SKM-1 (cell line): ENCODE measurements around the gene SLC35G3.
"Not testable (repeated sequence)": the region's sequence is repeated elsewhere in the genome, so short reads cannot be mapped to it uniquely, and the experiment has no call there.

ENCODE experiments used
- DNase-seq: peaks from one replicate; lab custom pipeline; 2025; ENCODE audit not compliant: unreplicated experiment; lab: John Stamatoyannopoulos, UW

The SLC35G3 gene

DNA sequence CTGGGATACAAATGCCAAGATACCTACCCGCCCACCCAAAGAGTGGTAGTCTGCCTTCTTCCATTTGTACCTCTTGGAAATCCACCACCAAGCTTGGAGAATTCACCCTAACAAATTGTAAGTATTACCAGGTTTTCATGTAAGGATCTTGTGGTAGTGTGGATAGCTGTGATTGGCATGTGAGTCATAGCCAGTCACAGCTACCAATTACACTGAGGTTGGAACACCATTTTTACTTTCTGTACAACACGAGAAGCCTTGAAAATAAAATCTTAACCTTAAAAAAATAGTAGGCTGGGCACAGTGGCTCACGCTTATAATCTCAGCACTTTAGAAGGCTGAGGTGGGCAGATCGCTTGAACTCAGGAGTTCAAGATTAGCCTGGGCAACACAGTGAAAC, 18.5 kb upstream of the SLC35G3 start:
- DNase-seq, result no peak

DNA sequence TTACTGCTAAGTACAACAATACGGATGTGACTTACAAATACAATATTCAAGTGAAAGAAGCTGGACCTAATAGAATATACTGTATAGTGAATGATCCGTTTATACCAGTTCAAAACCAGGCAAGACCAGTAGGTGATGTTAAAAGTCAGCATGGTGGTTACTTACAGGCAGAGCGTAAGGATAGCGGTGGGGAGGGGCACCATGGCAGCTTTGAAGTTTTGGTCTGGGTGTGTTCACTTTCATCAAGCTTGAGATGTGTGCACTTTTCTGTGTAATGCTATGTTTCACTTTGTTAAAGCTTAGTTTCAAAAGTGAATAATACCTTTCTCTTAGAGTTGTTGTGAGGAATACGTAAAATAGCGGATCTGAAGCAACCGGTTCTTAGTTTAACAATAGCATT, 16.5 kb upstream of the SLC35G3 start:
- DNase-seq, result no peak

DNA sequence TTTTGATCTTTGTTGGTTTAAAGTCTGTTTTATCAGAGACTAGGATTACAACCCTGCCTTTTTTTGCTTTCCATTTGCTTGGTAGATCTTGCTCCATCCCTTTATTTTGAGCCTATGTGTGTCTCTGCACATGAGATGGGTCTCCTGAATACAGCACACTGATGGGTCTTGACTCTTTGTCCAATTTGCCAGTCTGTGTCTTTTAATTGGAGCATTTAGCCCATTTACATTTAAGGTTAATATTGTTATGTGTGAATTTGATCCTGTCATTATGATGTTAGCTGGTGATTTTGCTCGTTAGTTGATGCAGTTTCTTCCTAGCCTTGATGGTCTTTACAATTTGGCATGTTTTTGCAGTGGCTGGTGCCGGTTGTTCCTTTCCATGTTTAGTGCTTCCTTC, 8.4 kb upstream of the SLC35G3 start:
- DNase-seq, result not testable (repeated sequence)

DNA sequence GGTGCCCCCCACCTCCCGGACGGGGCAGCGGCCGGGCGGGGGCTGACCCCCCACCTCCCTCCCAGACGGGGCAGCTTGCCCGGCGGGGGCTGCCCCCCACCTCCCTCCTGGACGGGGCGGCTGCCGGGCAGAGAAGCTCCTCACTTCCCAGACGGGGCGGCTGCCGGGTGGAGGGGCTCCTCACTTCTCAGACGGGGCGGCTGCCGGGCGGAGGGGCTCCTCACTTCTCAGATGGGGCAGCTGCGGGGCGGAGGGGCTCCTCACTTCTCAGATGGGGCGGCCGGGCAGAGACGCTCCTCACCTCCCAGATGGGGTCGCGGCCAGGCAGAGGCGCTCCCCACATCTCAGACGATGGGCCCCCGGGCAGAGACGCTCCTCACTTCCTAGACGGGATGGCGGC, 869 bp upstream of the SLC35G3 start:
- not testable (repeated sequence) for DNase-seq

DNA sequence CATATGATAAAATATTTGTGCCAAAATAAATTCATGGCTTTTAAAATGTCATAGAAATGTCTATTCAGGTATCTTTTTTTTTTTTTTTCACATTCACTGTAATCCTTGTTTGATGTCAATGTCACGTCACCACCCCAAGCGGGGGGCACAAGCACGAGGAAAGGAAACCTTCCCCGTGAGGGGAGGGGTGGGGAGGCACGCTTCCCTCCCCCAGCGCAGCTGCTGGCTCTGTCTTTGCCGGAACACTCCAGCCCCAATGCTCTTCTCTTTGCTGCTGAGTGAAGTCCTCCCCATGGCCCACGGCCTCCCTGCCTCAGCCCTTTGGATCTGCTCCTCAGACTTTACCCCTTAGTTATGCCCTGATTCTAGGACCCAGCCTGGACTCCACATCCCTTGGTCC, 1.5 kb downstream of the SLC35G3 start:
- DNase-seq, result no peak

DNA sequence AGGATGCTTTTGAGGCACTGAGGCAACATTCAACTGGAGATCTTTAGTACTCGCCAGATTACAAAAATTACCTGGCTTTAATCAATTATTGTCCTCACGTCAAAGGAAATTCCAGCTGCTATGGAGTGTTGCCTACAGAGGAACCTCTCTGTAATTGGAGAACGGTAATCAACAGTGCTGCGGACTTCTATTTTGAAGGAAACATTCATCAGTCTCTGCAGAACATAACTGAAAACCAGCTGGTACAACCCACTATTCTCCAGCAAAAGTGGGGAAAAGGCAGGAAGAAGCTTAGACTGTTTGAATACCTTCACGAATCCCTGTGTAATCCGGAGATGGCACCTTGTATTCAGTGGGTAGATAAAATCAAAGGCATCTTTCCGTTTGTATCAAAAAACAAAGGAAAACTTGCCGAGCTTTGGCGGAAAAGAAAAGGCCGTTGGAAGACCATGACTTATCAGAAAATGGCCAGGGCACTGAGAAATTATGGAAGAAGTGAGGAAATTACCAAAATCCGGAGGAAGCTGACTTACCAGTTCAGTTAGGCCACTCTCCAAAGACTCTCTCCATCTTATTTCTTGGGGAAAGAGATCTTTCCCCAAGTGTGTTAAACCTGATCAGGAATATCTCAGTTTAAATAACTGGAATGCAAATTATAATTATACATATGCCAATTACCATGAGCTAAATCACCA, 3.0 kb downstream of the SLC35G3 start:
- DNase-seq, result no peak

DNA sequence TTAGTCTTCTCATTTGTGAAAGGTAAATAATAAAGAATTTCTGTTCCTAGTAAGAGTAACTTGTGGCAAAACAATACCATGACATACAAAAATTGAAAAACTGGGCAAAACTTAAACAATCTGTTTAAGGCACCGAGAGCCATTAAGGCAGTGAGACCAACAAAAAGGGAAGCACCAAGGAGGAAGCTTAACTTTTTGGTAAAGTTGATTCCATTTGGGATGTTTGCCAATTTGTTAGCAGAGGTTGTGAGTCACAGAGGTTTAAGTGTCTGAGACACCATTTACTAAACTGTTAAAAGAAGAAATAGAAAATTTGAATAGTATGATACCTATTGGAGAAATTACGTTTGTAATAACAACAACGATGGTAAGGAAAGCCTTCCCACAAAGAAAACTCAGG, 4.9 kb downstream of the SLC35G3 start:
- peak; percentile 87 for DNase-seq

DNA sequence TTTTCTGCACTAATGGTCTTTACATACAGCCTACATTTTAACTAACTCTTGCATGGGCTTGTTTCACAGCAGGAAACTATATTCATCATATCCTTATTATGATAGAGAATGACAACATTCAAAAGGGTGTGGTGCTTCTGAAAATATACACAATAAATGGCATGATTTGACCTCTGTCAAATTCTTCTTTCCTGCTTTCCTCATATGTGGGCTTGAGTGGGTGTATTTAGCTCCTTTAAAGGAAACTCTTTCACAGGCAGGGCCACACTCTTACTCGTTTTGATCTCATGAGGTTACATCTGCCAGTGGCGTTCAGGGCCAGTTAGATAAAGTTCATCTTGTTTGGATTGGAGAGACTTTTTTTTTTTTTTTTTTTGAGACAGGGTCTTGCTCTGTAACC, 6.1 kb downstream of the SLC35G3 start:
- no peak for DNase-seq

DNA sequence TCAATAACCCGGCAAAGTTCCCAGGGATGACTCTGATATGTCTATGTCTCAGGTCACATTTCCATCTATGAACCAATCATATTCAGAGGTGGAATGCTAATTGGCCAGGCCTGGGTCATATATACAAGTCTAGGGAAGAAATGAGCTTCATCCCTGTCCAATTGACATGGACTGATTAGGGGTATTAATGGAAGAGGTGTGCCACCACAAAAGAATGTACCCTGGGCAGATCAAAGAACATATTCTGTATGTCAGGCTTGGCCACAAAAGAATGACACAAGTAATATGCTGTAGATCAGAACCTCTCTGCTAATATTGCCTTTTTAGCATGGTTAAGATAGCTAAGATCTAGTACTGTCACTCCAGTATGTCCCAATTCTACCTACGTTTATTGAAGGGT, 6.7 kb downstream of the SLC35G3 start:
- no peak for DNase-seq

DNA sequence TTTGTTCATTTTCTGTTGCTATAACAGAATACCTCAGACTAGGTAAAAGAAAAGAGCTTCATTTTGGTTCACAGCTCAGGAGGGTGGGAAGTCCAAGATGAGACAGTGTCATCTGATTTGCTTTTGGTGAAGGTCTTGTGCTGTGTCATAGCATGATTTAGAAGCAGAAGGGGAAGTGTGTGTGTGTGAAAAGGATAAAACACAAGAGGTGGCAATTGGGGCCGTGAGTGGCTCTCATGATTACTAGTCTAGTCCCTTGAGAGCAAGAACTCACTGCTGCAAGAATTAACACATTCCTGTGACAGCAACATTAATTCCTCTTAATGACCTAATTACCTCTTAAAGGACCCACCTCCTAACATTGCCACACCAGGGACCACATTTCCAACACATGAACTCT, 8.3 kb downstream of the SLC35G3 start:
- no peak for DNase-seq

DNA sequence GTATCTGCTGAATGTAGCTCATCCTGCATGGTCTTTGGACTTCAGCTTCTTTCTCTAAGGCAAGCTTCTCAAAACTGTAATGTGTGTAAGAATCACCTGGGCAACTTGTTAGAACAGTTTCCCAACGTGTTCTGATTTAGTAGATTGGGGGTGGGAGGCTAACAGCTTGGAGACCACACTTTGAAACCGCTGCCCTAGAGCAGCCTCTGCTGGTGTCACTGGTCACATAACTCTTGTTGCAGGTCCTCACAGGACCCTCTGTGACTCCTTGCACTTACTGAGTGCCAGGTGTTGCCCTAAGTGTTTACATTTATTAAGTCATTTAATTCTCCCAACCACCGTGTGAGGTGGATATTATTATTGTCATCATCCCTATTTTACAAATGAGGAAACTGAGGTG, 9.9 kb downstream of the SLC35G3 start:
- DNase-seq, result no peak

DNA sequence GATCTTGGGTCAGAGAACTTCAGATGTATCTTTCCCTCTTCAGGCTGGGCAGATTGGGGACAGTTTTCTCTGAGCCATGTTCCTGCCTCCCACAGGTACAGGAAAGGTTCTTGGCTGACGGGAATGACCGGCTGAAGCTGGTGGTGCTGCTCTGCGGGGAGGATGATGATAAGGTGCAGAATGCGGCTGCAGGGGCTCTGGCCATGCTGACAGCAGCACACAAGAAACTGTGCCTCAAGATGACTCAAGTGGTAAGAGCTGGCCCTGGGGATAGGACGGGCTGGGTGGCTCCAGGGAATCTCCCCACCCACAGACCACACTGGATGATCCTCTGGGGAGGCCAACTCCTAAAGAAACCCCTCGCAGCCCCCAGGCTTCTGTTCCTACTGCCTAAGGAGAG, 10.9 kb downstream of the SLC35G3 start:
- no peak for DNase-seq

DNA sequence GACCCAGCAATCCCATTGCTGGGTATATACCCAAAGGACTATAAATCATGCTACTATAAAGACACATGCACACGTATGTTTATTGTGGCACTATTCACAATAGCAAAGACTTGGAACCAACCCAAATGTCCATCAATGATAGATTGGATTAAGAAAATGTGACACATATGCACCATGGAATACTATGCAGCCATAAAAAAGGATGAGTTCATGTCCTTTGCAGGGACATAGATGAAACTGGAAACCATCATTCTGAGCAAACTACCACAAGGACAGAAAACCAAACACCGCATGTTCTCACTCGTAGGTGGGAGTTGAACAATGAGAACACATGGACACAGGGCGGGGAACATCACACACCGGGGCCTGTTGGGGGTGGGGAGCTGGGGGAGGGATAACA, 14.8 kb downstream of the SLC35G3 start:
- not testable (repeated sequence) for DNase-seq

DNA sequence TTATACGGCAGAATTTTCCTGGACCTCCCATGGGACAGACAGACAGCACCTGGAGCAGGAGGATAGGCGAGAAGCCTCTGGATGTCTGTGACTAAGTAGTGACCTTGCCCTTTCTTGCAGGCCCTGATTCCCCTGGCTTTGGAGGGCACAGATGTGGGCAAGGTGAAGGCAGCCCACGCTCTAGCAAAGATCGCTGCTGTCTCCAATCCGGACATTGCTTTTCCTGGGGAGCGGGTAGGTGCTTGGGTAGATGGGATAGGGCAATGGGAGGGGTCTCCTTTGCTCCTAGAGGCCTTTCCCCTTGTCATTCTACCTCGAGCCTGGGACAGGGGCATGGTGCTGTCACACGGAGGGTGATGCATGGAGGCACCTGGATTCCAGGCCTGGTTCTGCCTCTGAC, 17.3 kb downstream of the SLC35G3 start:
- DNase-seq, result no peak

DNA sequence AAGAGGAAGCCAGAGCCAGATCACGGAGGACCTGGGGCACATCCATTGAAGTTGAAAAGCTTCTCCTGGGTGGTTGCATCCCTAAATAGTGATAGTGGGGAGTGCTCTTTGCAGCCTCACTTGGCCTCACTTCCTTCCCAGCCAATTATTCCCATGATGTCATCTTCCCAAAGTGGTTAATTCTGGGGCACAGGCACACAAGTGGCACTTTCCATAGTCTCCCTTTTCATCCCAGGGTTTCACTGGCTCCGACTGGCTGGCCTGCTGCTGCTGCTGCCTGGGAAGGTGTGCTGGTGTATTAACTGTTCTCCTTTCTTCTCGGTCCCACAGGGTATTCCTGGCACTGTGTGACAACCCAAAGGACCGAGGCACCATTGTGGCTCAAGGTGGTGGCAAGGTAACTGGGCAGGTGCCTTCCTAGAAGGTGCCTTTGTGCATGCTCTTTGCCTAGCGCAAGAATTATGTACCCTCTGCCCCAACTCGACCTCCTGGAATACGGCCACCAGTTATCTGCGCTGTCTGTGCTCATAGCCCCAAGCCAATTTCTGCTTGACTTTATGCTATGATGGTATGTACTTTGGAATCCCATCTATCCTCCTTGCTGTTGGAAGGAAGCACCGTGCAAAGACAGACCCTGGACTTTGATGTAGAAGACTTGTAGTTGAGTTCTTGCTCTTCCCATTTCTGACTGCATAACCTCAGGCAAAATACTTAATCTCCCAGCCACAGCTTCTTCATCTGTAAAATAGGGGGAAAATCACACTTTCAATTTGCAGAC, 18.4 kb downstream of the SLC35G3 start:
- DNase-seq, result no peak

DNA sequence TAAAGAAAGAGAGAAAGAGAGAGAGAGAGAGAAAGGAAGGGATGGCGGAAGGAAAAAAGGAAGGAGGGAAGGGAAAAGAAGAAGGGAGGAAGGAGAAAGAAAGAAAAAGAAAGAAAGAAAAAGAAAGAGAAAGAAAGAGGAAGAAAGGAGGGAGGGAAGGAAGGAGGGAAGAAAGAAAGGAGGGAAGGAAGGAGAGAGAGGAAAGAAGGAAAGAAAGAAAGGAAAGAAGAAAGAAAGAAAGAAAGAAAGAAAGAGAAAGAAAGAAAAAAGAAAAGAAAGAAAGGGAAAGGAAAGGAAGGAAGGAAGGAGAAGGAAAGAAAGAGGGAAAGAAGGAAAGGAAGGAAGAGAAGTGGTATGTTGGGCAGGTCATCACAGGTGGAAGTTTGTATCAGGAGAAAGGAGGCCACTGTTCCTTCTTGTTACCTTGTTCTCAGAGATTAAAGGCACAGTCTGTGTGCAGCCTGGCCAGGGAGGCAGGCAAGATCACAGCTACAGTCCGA, 19.3 kb downstream of the SLC35G3 start:
- no peak for DNase-seq

DNA sequence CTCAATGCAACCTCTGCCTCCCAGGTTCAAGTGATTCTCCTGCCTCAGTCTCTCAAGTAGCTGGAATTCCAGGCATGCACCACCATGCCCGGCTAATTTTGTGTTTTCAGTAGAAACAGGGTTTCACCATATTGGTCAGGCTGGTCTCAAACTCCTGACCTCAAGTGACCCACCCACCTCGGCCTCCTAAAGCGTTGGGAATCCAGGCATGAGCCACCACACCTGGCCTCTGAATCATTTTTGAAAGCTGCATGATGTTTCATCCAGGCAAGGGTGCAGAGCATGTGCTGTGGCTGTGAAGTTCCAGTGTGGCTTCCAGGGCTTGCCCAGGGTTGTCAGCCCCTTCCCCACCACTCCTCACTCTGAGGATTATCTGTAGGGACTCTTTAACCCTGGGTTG, 21.9 kb downstream of the SLC35G3 start:
- not testable (repeated sequence) for DNase-seq

DNA sequence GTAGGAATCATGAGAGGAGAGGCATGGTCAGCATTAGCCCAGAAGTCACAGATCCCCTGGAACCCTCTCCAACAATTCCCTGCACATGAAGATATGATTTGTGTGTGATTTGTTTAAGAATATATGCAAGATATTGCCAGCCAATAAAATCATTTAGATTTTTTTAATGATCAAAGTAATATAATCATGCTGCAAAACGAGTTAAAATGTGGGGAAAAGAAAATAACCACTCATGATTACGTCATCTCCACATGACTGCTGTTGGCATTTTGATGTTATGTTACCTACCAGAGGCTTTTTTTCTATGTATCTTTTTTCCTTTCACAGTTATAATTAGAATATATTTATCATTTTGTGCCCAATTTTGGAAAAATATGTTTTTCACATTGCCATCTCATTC, 22.4 kb downstream of the SLC35G3 start:
- no peak for DNase-seq

DNA sequence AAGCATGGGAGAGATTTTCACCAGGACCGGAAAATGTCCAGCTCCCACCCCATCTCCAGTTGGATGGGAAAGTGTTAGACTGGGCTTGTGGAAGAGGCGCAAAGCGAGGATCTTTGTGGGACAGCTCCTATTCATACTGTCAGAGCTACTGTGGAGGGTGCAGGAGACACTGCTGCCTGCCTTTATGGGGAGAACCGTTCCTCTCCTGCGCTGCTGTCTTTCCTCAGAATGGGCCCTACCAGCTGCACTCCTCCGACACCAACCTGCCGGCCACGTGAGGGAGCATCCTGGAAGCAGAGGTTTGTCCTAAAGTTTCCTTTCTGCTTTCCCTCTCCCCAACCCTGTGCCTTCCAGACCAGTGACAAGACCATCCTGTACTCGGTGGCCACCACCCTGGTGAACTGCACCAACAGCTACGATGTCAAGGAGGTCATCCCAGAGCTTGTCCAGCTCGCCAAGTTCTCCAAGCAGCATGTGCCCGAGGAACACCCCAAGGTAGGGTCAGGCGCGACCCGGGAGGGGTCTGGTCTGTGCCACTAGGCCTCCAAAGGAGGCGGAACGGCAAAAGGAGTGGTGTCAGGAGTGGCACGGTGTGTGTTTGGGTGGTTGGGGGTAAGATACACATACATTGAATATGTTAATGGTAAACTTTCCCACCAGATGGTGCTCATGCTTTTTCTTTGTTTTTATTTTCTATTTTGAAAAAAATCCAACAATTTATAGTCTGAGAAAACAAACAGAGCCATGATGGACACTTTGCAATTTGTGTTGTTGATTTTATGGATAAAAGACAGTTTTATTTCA, 23.0 kb downstream of the SLC35G3 start:
- DNase-seq, result no peak

DNA sequence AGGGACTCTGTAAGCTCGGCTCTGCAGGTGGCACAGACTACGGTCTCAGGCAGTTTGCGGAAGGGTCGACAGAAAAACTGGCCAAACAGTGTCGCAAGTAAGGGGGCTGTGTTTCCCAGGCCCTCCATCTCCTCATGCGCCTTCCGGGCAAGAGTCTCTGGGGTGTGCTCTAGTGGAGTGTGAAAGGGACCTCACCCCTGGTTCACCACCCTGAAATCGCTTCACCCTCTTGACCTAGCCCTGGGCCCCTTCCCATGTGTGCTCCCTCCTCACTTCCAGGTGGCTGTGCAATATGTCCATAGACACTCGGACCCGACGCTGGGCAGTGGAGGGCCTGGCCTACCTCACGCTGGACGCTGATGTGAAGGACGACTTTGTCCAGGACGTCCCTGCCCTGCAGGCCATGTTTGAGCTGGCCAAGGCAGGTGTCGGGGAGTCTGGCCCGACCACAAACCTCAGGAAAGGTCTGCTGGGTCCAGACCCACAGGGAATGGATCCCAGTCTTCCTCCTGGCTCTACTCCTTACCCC, 24.3 kb downstream of the SLC35G3 start:
- no peak for DNase-seq

DNA sequence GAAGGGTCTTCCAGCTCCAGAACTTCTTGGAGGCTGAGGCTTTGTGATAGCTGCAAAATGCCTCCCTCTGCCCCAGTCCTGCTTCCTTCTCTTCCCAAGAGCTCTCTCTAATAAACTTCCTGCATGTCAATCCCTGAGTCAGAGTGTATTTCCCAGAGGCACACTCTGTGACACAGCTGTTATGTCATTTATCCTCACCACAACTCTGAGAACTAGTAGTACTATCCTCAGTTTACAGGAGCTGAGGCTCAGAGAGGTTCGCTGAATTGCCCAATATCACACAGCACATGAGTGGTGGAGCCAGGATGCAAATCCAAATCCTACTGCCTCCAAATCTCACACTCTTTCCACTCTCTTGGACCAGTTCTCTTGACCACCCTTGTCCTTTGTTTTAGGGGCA, 26.5 kb downstream of the SLC35G3 start:
- no peak for DNase-seq
